Natural killer cell (primary cell): Measurements from ENCODE around the gene ROBO3. TPM values are rescaled to one million over a fixed set of nuclear protein-coding genes. Genes with fewer than 3 reads are reported as not detected.

Experiments used
- ATAC-seq, 3 donors: fragments of 150-1000 bp in 2 of 3; fragments of 200-7000 bp in 1 of 3; cut with Tn5 transposase; 1 replicate in 1 of 3; 2 replicates in 2 of 3; pipeline ENCODE4 v1.10.0; 2021; ENCODE audit warnings: mild to moderate bottlenecking in 2 of 3, moderate library complexity in 2 of 3
- DNase-seq, 2 donors: peaks; one replicate each; pipeline versions ENCODE4 v3.0.0 to v3.0.0-alpha.2; 2013 to 2021; ENCODE audit warnings: mixed read lengths in 1 of 2
- H3K27ac ChIP-seq: one replicate; pipeline ENCODE4 v1.5.1; 2013; ENCODE audit warnings: mild to moderate bottlenecking, low read length
- H3K27me3 ChIP-seq: one replicate; pipeline ENCODE4 v1.6.1; 2013; ENCODE audit warnings: low read length; ENCODE audit not compliant: control insufficient read depth, insufficient read depth
- H3K36me3 ChIP-seq: one replicate; pipeline ENCODE4 v1.6.1; 2013; ENCODE audit warnings: low read length; ENCODE audit not compliant: control insufficient read depth, insufficient read depth
- H3K4me1 ChIP-seq: one replicate; pipeline ENCODE4 v1.6.1; 2013; ENCODE audit warnings: low read length; ENCODE audit not compliant: control insufficient read depth, insufficient read depth
- H3K4me3 ChIP-seq: one replicate; pipeline ENCODE4 v1.5.1; 2013; ENCODE audit warnings: low read length
- H3K9me3 ChIP-seq: one replicate; pipeline ENCODE4 v1.6.1; 2013; ENCODE audit warnings: low read length; ENCODE audit not compliant: control insufficient read depth, insufficient read depth
- H3K27ac Mint-ChIP-seq, 2 donors: one replicate each; pipeline ENCODE4 v1.8.0; 2022; ENCODE audit warnings: mild to moderate bottlenecking in 2 of 2, mixed read lengths in 2 of 2, moderate library complexity in 1 of 2
- H3K27me3 Mint-ChIP-seq, 2 donors: one replicate each; pipeline ENCODE4 v1.8.0; 2022; ENCODE audit warnings: low read depth in 2 of 2, mixed read lengths in 2 of 2
- H3K36me3 Mint-ChIP-seq: one replicate; pipeline ENCODE4 v1.8.0; 2022; ENCODE audit warnings: mixed read lengths
- H3K4me1 Mint-ChIP-seq, 2 donors: one replicate each; pipeline ENCODE4 v1.8.0; 2022; ENCODE audit warnings: mixed read lengths in 2 of 2
- H3K4me3 Mint-ChIP-seq: one replicate; pipeline ENCODE4 v1.8.0; 2022; ENCODE audit warnings: mild to moderate bottlenecking, moderate library complexity, mixed read lengths
- H3K9me3 Mint-ChIP-seq, 2 donors: one replicate each; pipeline ENCODE4 v1.8.0; 2022; ENCODE audit warnings: mixed read lengths in 2 of 2
- WGBS: methylation state at CpG from one replicate; pipeline ENCODE4 v1.1.7; 2013; ENCODE audit warnings: missing lambda C conversion rate; ENCODE audit not compliant: insufficient coverage; 5-methylcytosine and 5-hydroxymethylcytosine counted together
- intact Hi-C: fragments of 100-400 bp; cut with micrococcal nuclease; formaldehyde crosslinking; loops from one replicate; pipeline ENCODE4 v1.14.2; 2022
- total RNA-seq, 4 donors: library from RNA; stranded (reverse); fragments of 120-200 nt in 1 of 4; gene quantifications; one replicate each; pipeline versions ENCODE4 v1.2.3 to v1.2.4, GENCODE V29; 2013 to 2022
- TF ChIP-seq, protein P1 (sequence below): fragments of 200-600 bp; IDR thresholded peaks from one replicate; pipeline ENCODE4 v1.8.0; 2022; ENCODE audit warnings: antibody characterized with exemption

Gene ROBO3
- total RNA-seq, 3 donors from 2014 or later (not counting 1 experiment from before 2014, with no cell fraction given): 16.9 to 23.8 (median 22.7) TPM

DNA sequence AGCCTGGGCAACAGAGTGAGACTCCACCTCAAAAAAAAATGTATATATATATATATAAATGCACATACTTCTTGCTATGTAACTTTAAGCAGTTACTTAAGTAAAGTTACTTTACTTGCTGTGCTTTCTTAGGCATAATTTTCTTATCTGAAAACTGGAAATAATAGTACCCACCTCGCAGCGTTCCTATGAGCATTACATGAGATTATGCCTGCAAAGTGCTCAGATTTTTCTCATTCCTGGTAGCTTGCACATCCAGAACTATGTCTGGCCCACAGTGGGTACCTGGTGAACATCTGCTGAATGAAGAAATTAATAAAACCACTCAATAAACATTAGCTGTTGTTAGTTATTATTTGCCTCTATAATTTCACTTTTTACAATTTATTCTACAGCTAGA, 6.1 kb upstream of the ROBO3 start:
- WGBS: 94% methylated on average over 2 of the region's 2 CpGs
- intact Hi-C loops: no loop called here
- H3K9me3 Mint-ChIP-seq: no peaks in the 10 kb centered on the region
- no peaks in the 10 kb centered on the region for H3K36me3 Mint-ChIP-seq
- peaks cover 0 to 11% of the 10 kb centered on the region in 2 donors for H3K4me1 Mint-ChIP-seq
- Histone ChIP-seq H3K27me3 (peaks cover 22% of the 10 kb centered on the region), H3K4me3 (no peak overlapping the region), H3K9me3 (no peaks in the 10 kb centered on the region), H3K4me1 (no peaks in the 10 kb centered on the region), H3K27ac (no peak overlapping the region), H3K36me3 (no peaks in the 10 kb centered on the region)
- DNase-seq (no peak), ATAC-seq (no peak)
- no peak overlapping the region for H3K4me3 Mint-ChIP-seq
- TF ChIP-seq, protein P1, sequence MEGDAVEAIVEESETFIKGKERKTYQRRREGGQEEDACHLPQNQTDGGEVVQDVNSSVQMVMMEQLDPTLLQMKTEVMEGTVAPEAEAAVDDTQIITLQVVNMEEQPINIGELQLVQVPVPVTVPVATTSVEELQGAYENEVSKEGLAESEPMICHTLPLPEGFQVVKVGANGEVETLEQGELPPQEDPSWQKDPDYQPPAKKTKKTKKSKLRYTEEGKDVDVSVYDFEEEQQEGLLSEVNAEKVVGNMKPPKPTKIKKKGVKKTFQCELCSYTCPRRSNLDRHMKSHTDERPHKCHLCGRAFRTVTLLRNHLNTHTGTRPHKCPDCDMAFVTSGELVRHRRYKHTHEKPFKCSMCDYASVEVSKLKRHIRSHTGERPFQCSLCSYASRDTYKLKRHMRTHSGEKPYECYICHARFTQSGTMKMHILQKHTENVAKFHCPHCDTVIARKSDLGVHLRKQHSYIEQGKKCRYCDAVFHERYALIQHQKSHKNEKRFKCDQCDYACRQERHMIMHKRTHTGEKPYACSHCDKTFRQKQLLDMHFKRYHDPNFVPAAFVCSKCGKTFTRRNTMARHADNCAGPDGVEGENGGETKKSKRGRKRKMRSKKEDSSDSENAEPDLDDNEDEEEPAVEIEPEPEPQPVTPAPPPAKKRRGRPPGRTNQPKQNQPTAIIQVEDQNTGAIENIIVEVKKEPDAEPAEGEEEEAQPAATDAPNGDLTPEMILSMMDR: no peak
- no peak overlapping the region for H3K27ac Mint-ChIP-seq
- H3K27me3 Mint-ChIP-seq: peaks cover 36 to 41% of the 10 kb centered on the region in 2 donors

DNA sequence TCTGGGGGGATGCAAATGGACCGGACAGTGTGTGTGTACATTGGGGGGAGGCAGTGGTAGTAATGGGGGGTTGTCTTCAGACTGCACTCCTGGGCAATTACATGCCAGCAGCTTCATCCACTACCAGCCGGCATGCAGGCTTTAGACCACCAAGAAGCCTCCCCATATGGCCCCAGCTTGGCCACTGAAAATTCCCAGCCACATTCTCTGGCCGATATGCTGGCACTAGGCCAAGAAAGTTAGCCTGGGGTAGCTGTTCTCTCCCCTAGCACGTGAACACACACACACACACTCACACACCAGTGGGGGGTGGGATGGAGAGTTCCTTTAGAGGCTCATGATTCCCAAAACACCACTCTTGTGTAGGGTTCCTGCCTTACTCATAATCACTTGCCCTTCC, 3.6 kb upstream of the ROBO3 start:
- Mint-ChIP-seq H3K36me3 (no peaks in the 10 kb centered on the region), H3K4me1 (peaks cover 7 to 22% of the 10 kb centered on the region in 2 donors), H3K27ac (no peak overlapping the region), H3K27me3 (peaks cover 46 to 52% of the 10 kb centered on the region in 2 donors), H3K9me3 (no peaks in the 10 kb centered on the region), H3K4me3 (no peak overlapping the region)
- 81% methylated on average over 3 of the region's 4 CpGs for WGBS
- Histone ChIP-seq H3K27me3 (peaks cover 41% of the 10 kb centered on the region), H3K27ac (no peak overlapping the region), H3K36me3 (no peaks in the 10 kb centered on the region), H3K9me3 (no peaks in the 10 kb centered on the region), H3K4me3 (no peak overlapping the region), H3K4me1 (peaks cover 13% of the 10 kb centered on the region)
- DNase-seq (no peak), ATAC-seq (no peak)
- TF ChIP-seq, protein P1: no peak
- intact Hi-C loops: no loop called here

DNA sequence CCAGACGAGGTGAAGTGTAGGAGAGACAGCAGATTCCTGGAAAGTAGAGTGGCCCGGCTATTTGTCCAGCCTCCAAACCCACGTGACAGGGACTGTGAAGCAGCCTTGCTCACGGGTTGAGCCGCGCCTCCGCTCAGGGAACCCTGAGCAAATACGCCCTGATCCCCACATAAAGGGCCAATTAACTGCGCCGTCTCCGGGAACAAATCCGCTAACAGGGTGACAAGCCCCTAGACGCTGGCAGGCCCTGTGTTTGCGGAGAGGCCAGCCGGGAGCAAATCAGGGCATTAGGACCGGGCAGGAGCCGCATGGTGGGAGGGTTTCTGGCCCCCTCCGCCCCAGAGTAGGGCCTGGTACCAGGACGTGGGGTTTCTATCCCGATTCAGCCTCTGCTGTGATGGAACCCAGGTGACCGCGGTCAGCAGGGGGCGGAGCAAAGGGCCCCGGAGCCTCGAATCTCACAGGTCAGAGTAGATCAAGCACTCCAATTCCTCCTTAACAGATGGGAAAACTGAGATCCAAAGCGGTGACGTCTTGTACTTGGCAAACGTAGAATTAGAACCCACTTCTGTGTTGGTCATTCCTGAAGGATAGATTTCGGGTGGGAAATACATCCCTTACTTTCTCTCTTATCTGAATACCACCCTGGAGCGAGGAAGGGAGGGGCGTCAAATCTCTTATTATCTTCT, 2.0 kb upstream of the ROBO3 start:
- Histone ChIP-seq H3K9me3 (no peaks in the 10 kb centered on the region), H3K36me3 (no peaks in the 10 kb centered on the region), H3K4me1 (peaks cover 16% of the 10 kb centered on the region), H3K27me3 (peaks cover 55% of the 10 kb centered on the region), H3K4me3 (no peak overlapping the region), H3K27ac (no peak overlapping the region)
- H3K27me3 Mint-ChIP-seq: peaks cover 62 to 68% of the 10 kb centered on the region in 2 donors
- ATAC-seq (no peak), DNase-seq (no peak)
- H3K27ac Mint-ChIP-seq: no peak overlapping the region
- H3K4me3 Mint-ChIP-seq: no peak overlapping the region
- no peaks in the 10 kb centered on the region for H3K9me3 Mint-ChIP-seq
- WGBS: 11% methylated on average over 30 of the region's 31 CpGs
- H3K36me3 Mint-ChIP-seq: no peaks in the 10 kb centered on the region
- TF ChIP-seq, protein P1: no peak
- peaks cover 17 to 29% of the 10 kb centered on the region in 2 donors for H3K4me1 Mint-ChIP-seq
- intact Hi-C loops: no loop called here

DNA sequence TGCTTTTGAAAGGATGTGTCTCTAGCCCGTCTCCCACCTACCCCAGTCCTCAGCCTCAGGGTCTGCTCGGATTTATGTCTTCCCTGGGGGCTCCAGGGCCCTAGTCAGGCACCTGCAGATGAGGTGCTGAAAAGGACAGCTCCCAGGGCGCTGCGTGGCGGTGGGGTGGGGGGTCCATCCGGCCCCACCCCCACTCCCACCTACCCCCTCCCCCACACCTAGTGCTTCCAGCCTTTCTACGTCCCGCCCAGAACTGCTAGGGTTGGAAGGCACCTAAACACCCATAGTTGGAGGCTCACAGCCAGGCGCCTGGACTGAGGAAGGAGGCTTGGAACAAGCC, 1.4 kb upstream of the ROBO3 start:
- Mint-ChIP-seq H3K4me3 (no peak overlapping the region), H3K36me3 (no peaks in the 10 kb centered on the region), H3K4me1 (peaks cover 17 to 34% of the 10 kb centered on the region in 2 donors), H3K27me3 (peaks cover 67 to 74% of the 10 kb centered on the region in 2 donors), H3K27ac (no peak overlapping the region), H3K9me3 (no peaks in the 10 kb centered on the region)
- 13% methylated on average over 5 of the region's 9 CpGs for WGBS
- H3K27me3 ChIP-seq: peaks cover 60% of the 10 kb centered on the region
- no peaks in the 10 kb centered on the region for H3K9me3 ChIP-seq
- no peak overlapping the region for H3K4me3 ChIP-seq
- no peaks in the 10 kb centered on the region for H3K36me3 ChIP-seq
- peaks cover 20% of the 10 kb centered on the region for H3K4me1 ChIP-seq
- H3K27ac ChIP-seq: no peak overlapping the region
- ATAC-seq (no peak), DNase-seq (no peak)
- TF ChIP-seq, protein P1: no peak
- intact Hi-C loops: no loop called here
